ENCODE results near the gene MBLAC2.

- TF ChIP-seq CTCF (IDR thresholded peaks at IDR 0.05; ENCODE audit: low read depth, low read length, poor library complexity, severe bottlenecking) = no peak
- TF ChIP-seq EZH2phosphoT487 (IDR thresholded peaks at IDR 0.05; ENCODE audit: borderline replicate concordance, low read length) = no peak
Measured at GRCh38 chr5:90408571-90409317, 65.8 kb downstream of the MBLAC2 start.

Measured in DOHH2 (cell line).